Measurements from ENCODE around the gene CBLL1. TPM values are rescaled to one million over a fixed set of nuclear protein-coding genes. Genes with fewer than 3 reads are reported as not detected.

Gene CBLL1
- total and polyA plus RNA-seq, 5 donors from 2014 or later = 66.9 to 150 (median 141) TPM

DNA sequence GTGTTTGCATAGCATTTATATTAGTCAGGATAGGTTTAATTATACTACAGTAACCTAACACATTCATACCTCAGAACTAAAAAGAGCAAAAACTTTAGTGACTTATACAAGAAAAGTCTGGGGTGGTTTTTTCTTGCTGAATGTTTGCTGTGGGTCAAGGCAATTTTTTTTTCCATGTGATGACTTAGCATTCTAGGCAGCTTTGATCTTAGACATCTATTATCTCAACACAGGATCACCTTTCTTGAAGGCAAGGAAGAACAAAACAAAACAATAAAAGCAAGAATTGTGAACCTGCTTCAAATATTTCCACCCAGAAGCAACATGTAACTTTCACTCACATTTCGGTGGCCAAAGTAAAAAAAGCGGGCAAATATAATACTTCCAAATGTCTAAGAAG, 20.7 kb upstream of the CBLL1 start:
- peaks cover 0 to 5% (median under 1%) of the 10 kb centered on the region in 4 donors for H3K4me1 Mint-ChIP-seq
- Histone ChIP-seq H3K36me3 (ENCODE audit: control insufficient read depth, insufficient read depth, low read length) (no peaks in the 10 kb centered on the region), H3K27ac (ENCODE audit: insufficient read depth, low read length, poor library complexity, severe bottlenecking) (no peak overlapping the region), H3K9me3 (ENCODE audit: control insufficient read depth in 2 of 2, low read length in 2 of 2) (no peaks in the 10 kb centered on the region), H3K4me3 (ENCODE audit: low read depth, low read length) (no peak overlapping the region), H3K27me3 (ENCODE audit: control insufficient read depth, insufficient read depth, low read length) (peaks cover 3% of the 10 kb centered on the region), H3K4me1 (ENCODE audit: control insufficient read depth, insufficient read depth, low read length, poor library complexity, severe bottlenecking) (no peaks in the 10 kb centered on the region)
- no peak for DNase-seq
- H3K36me3 Mint-ChIP-seq = no peaks in the 10 kb centered on the region
- peaks cover 0 to 1% (median 0%) of the 10 kb centered on the region in 7 donors for H3K9me3 Mint-ChIP-seq
- ATAC-seq (ENCODE audit: low read depth in 2 of 2) = no peak
- H3K27me3 Mint-ChIP-seq = peaks cover 43% of the 10 kb centered on the region
- no peak overlapping the region for H3K4me3 Mint-ChIP-seq
- H3K27ac Mint-ChIP-seq = no peak overlapping the region

DNA sequence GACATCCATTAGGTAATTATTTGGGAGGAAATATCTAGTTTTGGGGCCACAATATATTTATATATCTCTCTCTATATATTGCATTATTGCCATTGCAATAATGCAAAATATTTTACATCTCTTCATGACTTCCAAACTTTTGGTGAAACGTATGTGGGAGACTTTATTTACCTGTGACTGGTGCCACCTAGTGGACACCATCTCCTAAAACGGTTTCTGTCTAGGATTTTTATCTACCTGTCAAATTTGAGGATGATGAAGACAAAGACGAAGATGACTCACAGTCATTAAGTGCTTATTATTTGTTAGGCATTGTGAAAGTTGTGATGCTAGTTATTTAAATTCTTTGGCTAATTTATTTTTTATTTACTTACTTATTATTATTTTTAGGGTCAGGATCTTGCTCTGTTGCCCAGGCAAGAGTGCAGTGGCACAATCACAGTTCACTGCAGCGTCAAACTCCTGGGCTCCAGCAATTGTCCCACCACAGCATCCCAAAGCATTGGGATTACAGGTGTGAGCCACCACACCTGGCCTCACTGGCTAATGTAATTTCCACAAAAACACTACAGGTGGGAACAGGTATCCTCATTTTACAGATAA, 18.7 kb upstream of the CBLL1 start:
- Mint-ChIP-seq H3K9me3 (no peaks in the 10 kb centered on the region), H3K27me3 (peaks cover 52% of the 10 kb centered on the region), H3K4me3 (no peak overlapping the region), H3K27ac (no peak overlapping the region), H3K36me3 (no peaks in the 10 kb centered on the region), H3K4me1 (peaks cover 0 to 5% (median under 1%) of the 10 kb centered on the region in 4 donors)
- Histone ChIP-seq H3K27ac (ENCODE audit: insufficient read depth, low read length, poor library complexity, severe bottlenecking) (no peak overlapping the region), H3K36me3 (ENCODE audit: control insufficient read depth, insufficient read depth, low read length) (no peaks in the 10 kb centered on the region), H3K9me3 (ENCODE audit: control insufficient read depth in 2 of 2, low read length in 2 of 2) (no peaks in the 10 kb centered on the region), H3K27me3 (ENCODE audit: control insufficient read depth, insufficient read depth, low read length) (peaks cover 6% of the 10 kb centered on the region), H3K4me1 (ENCODE audit: control insufficient read depth, insufficient read depth, low read length, poor library complexity, severe bottlenecking) (no peaks in the 10 kb centered on the region), H3K4me3 (ENCODE audit: low read depth, low read length) (no peak overlapping the region)
- peak in 1 of 2 donors; percentile 58 for ATAC-seq (ENCODE audit: low read depth in 2 of 2)
- peak; percentile 37 to 79 (median 58) for DNase-seq

DNA sequence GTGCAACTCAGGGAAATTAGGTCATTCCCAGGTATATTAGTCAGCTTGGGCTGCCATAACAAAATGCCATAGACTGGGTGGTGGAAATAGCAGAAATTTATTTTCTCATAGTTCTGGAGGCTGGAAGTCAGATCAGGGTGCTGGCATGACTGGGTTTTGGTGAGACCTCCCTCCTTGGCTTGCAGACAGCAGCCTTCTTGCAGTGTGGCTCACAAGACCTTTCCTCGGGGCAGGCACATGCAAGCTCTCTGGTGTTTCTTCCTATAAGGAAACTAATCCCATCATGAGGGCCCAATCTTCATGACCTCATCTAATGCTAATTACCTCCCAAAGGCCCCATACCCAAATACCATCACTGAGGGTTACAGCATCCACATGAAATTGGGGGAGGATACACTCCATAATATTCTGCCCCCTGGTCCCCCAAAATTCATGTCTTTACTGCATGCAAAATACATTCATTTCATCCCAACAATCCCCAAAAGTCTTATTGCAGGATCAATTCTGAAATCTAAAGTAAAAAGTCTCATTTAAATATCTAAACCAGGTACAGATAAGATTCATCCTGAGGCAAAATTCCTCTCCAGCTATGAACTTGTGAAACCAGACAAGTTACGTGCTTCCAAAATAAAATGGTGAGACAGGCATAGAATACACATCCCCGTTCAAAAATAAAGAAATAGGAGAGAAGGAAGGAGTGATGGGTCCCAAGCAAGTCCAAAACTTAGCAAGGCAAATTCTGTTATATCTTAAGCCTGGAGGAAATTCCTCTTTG, 17.4 kb upstream of the CBLL1 start:
- no peak for DNase-seq
- H3K9me3 ChIP-seq (ENCODE audit: control insufficient read depth in 2 of 2, low read length in 2 of 2) = no peaks in the 10 kb centered on the region
- H3K9me3 Mint-ChIP-seq = no peaks in the 10 kb centered on the region
- ATAC-seq (ENCODE audit: low read depth in 2 of 2) = no peak
- no peak overlapping the region for H3K4me3 Mint-ChIP-seq
- H3K27me3 Mint-ChIP-seq = peaks cover 46% of the 10 kb centered on the region
- H3K27ac ChIP-seq (ENCODE audit: insufficient read depth, low read length, poor library complexity, severe bottlenecking) = no peak overlapping the region
- H3K36me3 Mint-ChIP-seq = no peaks in the 10 kb centered on the region
- no peaks in the 10 kb centered on the region for H3K4me1 ChIP-seq (ENCODE audit: control insufficient read depth, insufficient read depth, low read length, poor library complexity, severe bottlenecking)
- peaks cover 6% of the 10 kb centered on the region for H3K27me3 ChIP-seq (ENCODE audit: control insufficient read depth, insufficient read depth, low read length)
- no peaks in the 10 kb centered on the region for H3K36me3 ChIP-seq (ENCODE audit: control insufficient read depth, insufficient read depth, low read length)
- H3K4me3 ChIP-seq (ENCODE audit: low read depth, low read length) = no peak overlapping the region
- peaks cover 0 to 5% (median under 1%) of the 10 kb centered on the region in 4 donors for H3K4me1 Mint-ChIP-seq
- H3K27ac Mint-ChIP-seq = no peak overlapping the region

DNA sequence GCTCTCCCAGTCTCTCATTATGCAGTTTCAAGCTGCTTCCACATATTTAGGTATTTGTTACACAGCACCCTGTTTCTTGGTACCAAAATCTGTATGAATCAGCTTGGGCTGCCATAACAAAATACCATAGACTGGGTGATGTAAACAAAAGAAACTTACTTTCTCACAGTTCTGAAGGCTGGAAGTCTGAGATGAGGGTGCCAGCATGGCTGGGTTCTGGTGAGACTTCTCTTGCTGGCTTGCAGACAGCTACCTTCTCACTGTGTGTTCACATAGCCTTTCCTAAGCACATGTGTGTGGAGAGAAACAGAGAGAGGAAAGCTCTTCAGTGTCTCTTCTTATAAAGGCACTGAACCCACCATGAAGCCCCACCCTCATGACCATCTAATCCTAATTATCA, 15.7 kb upstream of the CBLL1 start:
- no peaks in the 10 kb centered on the region for H3K36me3 Mint-ChIP-seq
- no peak overlapping the region for H3K4me3 ChIP-seq (ENCODE audit: low read depth, low read length)
- H3K4me3 Mint-ChIP-seq = no peak overlapping the region
- no peaks in the 10 kb centered on the region for H3K36me3 ChIP-seq (ENCODE audit: control insufficient read depth, insufficient read depth, low read length)
- no peak for ATAC-seq (ENCODE audit: low read depth in 2 of 2)
- H3K9me3 Mint-ChIP-seq = no peaks in the 10 kb centered on the region
- no peak overlapping the region for H3K27ac Mint-ChIP-seq
- peaks cover 6% of the 10 kb centered on the region for H3K27me3 ChIP-seq (ENCODE audit: control insufficient read depth, insufficient read depth, low read length)
- no peak for DNase-seq
- H3K27ac ChIP-seq (ENCODE audit: insufficient read depth, low read length, poor library complexity, severe bottlenecking) = no peak overlapping the region
- H3K27me3 Mint-ChIP-seq = peaks cover 51% of the 10 kb centered on the region
- no peaks in the 10 kb centered on the region for H3K9me3 ChIP-seq (ENCODE audit: control insufficient read depth in 2 of 2, low read length in 2 of 2)
- H3K4me1 ChIP-seq (ENCODE audit: control insufficient read depth, insufficient read depth, low read length, poor library complexity, severe bottlenecking) = no peaks in the 10 kb centered on the region
- H3K4me1 Mint-ChIP-seq = peaks cover 0 to 5% (median under 1%) of the 10 kb centered on the region in 4 donors

DNA sequence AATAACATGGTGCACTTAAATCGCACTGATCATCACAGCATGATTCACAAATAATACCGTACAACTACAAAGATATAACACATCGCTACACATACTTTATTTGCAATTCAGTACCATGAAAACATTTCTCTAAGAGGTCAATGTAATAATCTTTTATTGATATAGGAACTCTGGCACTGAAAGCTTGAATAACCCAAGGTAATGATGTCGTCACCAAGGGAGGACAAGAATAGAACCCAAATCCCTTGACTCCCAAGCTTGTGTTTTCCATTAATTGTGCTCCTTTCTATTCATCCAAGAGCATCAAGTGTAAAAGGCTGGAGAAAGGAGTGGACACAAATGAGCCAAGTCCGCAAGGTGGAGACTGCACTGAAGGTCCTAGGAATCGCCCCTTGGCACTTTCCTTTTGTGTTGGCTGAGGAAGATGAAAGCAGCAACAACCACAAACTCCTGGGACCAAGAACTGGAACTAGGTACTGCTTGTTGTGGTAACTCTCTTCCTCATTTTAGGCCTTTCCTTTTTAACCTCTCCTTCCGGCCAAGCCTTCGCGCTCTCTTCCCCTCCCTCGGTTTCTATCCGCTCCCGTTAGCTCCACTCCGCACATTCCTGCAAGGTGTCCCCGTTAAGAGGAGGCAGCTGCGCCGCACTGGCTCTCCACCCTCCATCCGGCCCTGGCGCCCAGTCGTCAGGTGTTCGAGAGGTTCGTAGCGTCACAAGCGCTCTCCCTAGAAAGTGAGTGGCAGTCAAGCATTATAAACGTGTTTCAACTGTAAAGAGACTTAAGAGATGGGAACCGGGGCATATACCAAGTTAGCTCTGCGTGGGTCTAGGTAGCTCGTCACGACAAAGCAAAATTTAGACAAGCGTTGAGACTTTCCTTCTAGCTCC, 1.0 kb upstream of the CBLL1 start:
- no peaks in the 10 kb centered on the region for H3K9me3 ChIP-seq (ENCODE audit: control insufficient read depth in 2 of 2, low read length in 2 of 2)
- peak; percentile 38 to 43 for ATAC-seq (ENCODE audit: low read depth in 2 of 2)
- peaks cover 50% of the 10 kb centered on the region for H3K4me1 ChIP-seq (ENCODE audit: control insufficient read depth, insufficient read depth, low read length, poor library complexity, severe bottlenecking)
- H3K4me3 Mint-ChIP-seq = peak overlapping the region; percentile 89 to 100 (median 98)
- peaks cover 3% of the 10 kb centered on the region for H3K36me3 Mint-ChIP-seq
- H3K4me1 Mint-ChIP-seq = peaks cover 20 to 49% (median 41%) of the 10 kb centered on the region in 4 donors
- H3K36me3 ChIP-seq (ENCODE audit: control insufficient read depth, insufficient read depth, low read length) = no peaks in the 10 kb centered on the region
- peak in 1 of 3 donors; percentile 3 for DNase-seq
- H3K27me3 ChIP-seq (ENCODE audit: control insufficient read depth, insufficient read depth, low read length) = no peaks in the 10 kb centered on the region
- peak overlapping the region; percentile 91 for H3K4me3 ChIP-seq (ENCODE audit: low read depth, low read length)
- H3K27me3 Mint-ChIP-seq = peaks cover 9% of the 10 kb centered on the region
- peak overlapping the region; percentile 100 for H3K27ac Mint-ChIP-seq
- H3K9me3 Mint-ChIP-seq = peaks cover 0 to 1% (median 0%) of the 10 kb centered on the region in 7 donors
- peak overlapping the region; percentile 100 for H3K27ac ChIP-seq (ENCODE audit: insufficient read depth, low read length, poor library complexity, severe bottlenecking)

DNA sequence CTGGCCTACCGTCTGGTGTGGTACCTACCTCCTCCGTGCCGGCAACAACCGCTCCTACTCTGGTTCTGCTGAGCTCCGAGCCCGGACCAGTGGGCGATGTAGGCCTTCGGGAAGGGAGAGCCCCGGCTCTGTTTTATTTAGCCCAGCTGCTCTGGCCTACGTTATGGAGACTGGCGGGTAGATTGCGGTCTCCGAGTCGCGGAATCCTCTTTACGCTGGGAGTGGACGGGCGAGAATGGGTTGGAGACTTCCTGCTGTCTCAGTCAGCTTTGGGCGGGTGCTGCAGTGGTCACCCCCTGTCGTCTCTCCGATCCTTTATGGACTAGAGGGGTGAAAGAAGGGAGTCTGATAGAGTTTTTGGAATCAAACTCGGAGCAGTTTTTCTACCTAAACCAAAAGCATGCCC, 406 bp downstream of the CBLL1 start:
- no peaks in the 10 kb centered on the region for H3K9me3 ChIP-seq (ENCODE audit: control insufficient read depth in 2 of 2, low read length in 2 of 2)
- no peaks in the 10 kb centered on the region for H3K27me3 ChIP-seq (ENCODE audit: control insufficient read depth, insufficient read depth, low read length)
- no peak for DNase-seq
- Mint-ChIP-seq H3K36me3 (peaks cover 7% of the 10 kb centered on the region), H3K27ac (peak overlapping the region; percentile 100), H3K9me3 (peaks cover 0 to 1% (median 0%) of the 10 kb centered on the region in 7 donors), H3K4me3 (peak overlapping the region; percentile 89 to 100 (median 98)), H3K27me3 (peaks cover 9% of the 10 kb centered on the region), H3K4me1 (peaks cover 26 to 58% (median 50%) of the 10 kb centered on the region in 4 donors)
- H3K4me1 ChIP-seq (ENCODE audit: control insufficient read depth, insufficient read depth, low read length, poor library complexity, severe bottlenecking) = peaks cover 62% of the 10 kb centered on the region
- peak overlapping the region; percentile 99 for H3K4me3 ChIP-seq (ENCODE audit: low read depth, low read length)
- peak; percentile 24 to 32 for ATAC-seq (ENCODE audit: low read depth in 2 of 2)
- peak overlapping the region; percentile 100 for H3K27ac ChIP-seq (ENCODE audit: insufficient read depth, low read length, poor library complexity, severe bottlenecking)
- peaks cover 6% of the 10 kb centered on the region for H3K36me3 ChIP-seq (ENCODE audit: control insufficient read depth, insufficient read depth, low read length)

DNA sequence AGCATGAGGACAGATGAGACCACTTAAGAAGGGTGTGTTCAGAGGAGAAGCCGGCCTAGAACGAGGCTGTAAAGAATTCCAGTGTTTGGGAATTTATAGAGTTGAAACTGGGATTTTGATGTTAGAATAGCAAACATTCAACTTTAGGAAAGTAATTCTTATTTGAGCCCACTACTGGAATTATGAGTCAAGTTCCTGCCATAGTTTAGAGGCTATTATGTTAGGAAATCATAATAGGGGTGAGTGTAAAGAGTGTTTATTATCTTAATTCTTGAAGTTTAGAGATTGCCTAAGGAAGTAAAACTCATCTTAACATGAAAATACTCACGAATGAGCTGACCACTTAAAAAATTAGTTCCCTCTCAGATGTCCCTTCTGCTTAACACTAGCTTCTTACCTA, 2.1 kb downstream of the CBLL1 start:
- peaks cover 21% of the 10 kb centered on the region for H3K36me3 ChIP-seq (ENCODE audit: control insufficient read depth, insufficient read depth, low read length)

More for the DNA sequence above, 2.1 kb downstream of the CBLL1 start:
- ATAC-seq (ENCODE audit: low read depth in 2 of 2) = no peak
- H3K4me3 ChIP-seq (ENCODE audit: low read depth, low read length) = peak overlapping the region; percentile 99
- peaks cover 0 to 1% (median 0%) of the 10 kb centered on the region in 7 donors for H3K9me3 Mint-ChIP-seq
- no peaks in the 10 kb centered on the region for H3K9me3 ChIP-seq (ENCODE audit: control insufficient read depth in 2 of 2, low read length in 2 of 2)
- peak overlapping the region; percentile 100 for H3K27ac ChIP-seq (ENCODE audit: insufficient read depth, low read length, poor library complexity, severe bottlenecking)
- peaks cover 9% of the 10 kb centered on the region for H3K27me3 Mint-ChIP-seq
- peak overlapping the region; percentile 60 to 100 (median 94) for H3K27ac Mint-ChIP-seq
- peaks cover 62% of the 10 kb centered on the region for H3K4me1 ChIP-seq (ENCODE audit: control insufficient read depth, insufficient read depth, low read length, poor library complexity, severe bottlenecking)
- H3K36me3 Mint-ChIP-seq = peaks cover 13% of the 10 kb centered on the region
- no peak for DNase-seq
- peak overlapping the region; percentile 89 to 100 (median 98) for H3K4me3 Mint-ChIP-seq
- peaks cover 31 to 67% (median 57%) of the 10 kb centered on the region in 4 donors for H3K4me1 Mint-ChIP-seq
- H3K27me3 ChIP-seq (ENCODE audit: control insufficient read depth, insufficient read depth, low read length) = no peaks in the 10 kb centered on the region
